Body of pancreas (tissue), 4 donors: ENCODE data around the gene ATL1.

Source experiments
- POLR2A ChIP-seq, 3 donors: fragments of 450-650 bp; IDR thresholded peaks; one replicate each; pipeline ENCODE4 v1.6.1; 2016; ENCODE audit warnings: antibody characterized with exemption in 3 of 3, mild to moderate bottlenecking in 2 of 3
- TF ChIP-seq, protein P1 (sequence below), 7 experiments: fragments of 450-650 bp in 4 of 7; fragments of 200-600 bp in 3 of 7; sonication (generic) in 3 of 7; IDR thresholded peaks; one replicate each; pipeline ENCODE4 v1.5.1; 2016 to 2019; ENCODE audit warnings: antibody characterized with exemption in 7 of 7

DNA sequence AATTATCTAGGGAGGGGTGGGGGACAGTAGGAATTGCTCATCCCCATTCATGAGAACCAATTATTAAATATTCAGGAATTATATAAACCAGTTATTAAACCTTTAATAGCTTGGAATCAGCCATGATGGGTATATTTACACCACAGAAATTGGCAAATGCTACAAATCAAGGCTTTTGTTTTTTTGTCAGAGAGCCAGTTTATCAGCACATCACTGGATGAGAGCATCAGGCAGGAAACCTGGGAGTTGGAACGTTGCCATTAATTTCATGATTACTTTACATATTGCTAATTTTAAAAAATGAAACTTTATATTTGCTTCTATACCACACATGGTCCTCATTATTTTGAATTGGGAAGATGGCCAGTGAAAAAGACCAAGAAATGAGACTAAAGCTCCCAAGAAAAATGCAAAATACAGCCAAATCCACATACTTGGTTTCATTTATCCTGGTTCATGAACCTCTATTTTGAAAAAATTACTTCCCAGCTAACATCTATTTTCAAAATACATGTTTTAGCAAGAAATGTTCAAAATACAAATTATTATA is 48.4 kb downstream of the ATL1 start:
- TF ChIP-seq, protein P1, sequence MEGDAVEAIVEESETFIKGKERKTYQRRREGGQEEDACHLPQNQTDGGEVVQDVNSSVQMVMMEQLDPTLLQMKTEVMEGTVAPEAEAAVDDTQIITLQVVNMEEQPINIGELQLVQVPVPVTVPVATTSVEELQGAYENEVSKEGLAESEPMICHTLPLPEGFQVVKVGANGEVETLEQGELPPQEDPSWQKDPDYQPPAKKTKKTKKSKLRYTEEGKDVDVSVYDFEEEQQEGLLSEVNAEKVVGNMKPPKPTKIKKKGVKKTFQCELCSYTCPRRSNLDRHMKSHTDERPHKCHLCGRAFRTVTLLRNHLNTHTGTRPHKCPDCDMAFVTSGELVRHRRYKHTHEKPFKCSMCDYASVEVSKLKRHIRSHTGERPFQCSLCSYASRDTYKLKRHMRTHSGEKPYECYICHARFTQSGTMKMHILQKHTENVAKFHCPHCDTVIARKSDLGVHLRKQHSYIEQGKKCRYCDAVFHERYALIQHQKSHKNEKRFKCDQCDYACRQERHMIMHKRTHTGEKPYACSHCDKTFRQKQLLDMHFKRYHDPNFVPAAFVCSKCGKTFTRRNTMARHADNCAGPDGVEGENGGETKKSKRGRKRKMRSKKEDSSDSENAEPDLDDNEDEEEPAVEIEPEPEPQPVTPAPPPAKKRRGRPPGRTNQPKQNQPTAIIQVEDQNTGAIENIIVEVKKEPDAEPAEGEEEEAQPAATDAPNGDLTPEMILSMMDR (IDR thresholded peaks at IDR 0.05): no peak
- no peak for TF ChIP-seq POLR2A (IDR thresholded peaks at IDR 0.05)
